ENCODE measurements around the gene RAD51AP2.

RAD51AP2 gene

DNA sequence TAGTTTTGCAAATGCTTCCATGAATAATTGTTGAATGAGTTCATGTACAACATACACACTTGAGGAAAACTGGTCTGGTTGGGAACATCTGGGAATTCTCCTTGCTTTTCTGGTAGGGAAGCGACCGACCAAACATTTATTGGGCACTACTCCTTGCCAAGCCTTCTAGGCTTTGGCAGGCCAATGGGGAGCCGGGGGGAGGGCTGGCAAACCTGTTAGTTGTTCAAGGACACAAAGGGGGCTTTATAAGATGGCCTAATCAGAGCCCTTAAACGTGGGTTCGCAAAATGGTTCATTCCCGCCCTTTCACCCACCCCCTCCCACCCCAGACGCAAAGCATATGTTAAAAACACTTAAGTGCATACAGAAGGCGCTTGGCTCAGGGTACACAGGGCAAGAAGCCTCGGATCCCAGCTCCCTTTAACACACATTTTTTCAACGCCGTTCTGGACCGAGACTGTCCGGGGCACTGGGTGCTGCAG lies 21.4 kb upstream of the RAD51AP2 start:
- TF ChIP-seq, protein P1, sequence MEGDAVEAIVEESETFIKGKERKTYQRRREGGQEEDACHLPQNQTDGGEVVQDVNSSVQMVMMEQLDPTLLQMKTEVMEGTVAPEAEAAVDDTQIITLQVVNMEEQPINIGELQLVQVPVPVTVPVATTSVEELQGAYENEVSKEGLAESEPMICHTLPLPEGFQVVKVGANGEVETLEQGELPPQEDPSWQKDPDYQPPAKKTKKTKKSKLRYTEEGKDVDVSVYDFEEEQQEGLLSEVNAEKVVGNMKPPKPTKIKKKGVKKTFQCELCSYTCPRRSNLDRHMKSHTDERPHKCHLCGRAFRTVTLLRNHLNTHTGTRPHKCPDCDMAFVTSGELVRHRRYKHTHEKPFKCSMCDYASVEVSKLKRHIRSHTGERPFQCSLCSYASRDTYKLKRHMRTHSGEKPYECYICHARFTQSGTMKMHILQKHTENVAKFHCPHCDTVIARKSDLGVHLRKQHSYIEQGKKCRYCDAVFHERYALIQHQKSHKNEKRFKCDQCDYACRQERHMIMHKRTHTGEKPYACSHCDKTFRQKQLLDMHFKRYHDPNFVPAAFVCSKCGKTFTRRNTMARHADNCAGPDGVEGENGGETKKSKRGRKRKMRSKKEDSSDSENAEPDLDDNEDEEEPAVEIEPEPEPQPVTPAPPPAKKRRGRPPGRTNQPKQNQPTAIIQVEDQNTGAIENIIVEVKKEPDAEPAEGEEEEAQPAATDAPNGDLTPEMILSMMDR (IDR thresholded peaks at IDR 0.05): no peak
- Mint-ChIP-seq H3K9me3 (no peaks in the 10 kb centered on the region), H3K36me3 (ENCODE audit: low read depth) (no peaks in the 10 kb centered on the region), H3K4me1 (peaks cover 47% of the 10 kb centered on the region), H3K27me3 (ENCODE audit: low read depth, poor library complexity) (peaks cover 65% of the 10 kb centered on the region), H3K4me3 (peak overlapping the region; percentile 88), H3K27ac (no peak overlapping the region)
- DNase-seq: peak; percentile 21

DNA sequence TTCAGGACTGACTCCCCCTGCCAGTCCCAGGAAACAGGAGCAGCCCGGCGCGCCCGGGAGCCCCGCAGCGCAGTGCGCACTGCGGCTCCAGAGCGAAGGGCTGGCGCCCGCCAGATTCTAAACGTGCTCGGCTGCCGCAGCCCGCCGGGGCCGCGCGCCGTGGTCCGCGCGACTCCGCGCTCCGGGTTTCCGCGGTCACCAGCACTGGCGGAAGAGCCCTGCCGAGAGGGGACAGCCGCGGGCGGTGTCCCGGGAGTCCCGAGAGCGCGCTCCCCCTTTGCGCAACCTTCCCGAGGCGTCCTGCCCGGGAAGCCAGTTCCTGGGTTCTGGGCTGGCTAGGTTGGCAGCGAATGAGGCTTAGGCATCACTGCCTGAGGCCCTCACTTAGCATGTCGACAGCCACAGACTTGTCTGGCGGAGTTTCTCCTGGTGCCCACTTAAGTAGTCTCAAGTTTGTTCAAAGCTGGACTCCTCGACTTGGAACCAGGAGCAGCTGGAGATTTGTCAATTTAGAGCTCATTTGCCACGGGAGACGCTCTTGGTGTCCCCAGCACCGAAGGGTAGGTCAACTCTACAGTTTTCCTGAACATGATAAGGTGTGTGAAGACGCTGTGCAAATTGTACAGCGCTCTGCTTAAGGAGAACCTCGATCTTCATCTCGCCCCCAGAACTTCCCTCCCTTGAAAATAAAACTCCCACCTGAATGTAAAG lies 20.8 kb upstream of the RAD51AP2 start:
- Mint-ChIP-seq H3K4me1 (peaks cover 43% of the 10 kb centered on the region), H3K9me3 (no peaks in the 10 kb centered on the region), H3K4me3 (peak overlapping the region; percentile 90), H3K27ac (no peak overlapping the region), H3K27me3 (ENCODE audit: low read depth, poor library complexity) (peaks cover 59% of the 10 kb centered on the region), H3K36me3 (ENCODE audit: low read depth) (no peaks in the 10 kb centered on the region)
- DNase-seq: peak; percentile 78
- TF ChIP-seq, protein P1 (IDR thresholded peaks at IDR 0.05): no peak

DNA sequence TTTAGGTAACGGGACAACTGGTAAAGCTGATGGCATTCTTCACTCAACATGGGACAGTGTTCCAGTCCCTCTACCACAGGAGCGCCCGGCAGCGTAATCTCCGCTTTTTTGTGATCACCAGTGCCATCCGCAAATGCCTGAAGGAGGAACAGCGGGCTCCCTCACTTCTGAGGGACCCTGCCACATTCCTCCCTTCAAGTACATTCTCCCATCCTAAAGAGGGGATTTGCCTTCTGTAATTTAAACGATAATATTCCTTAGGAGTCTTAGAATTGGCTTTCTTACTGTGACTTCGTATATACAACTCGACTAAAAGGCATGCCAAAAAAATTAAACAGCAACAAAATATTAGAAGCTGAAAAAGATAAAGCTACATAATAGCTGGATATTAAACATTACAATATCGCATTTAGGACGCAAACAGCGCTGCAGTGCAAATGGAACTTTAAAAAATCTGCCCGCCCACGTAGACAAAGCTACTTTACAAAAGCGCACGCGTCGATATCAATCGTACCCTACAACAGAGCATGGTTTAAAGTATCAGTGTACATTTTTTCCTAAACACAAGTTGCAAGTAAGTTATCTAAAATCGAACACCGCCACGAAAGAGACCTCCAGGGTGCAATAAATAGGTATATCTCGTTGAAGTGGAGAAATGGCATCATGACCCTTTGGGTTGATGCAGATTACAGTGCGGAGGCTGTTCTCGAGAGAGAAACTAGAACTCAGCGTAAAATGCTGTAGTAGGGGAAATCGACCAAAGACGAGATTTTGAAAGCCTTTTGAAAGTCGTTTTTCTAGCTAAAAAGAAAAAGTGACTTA lies 20.0 kb upstream of the RAD51AP2 start:
- Mint-ChIP-seq H3K9me3 (no peaks in the 10 kb centered on the region), H3K27me3 (ENCODE audit: low read depth, poor library complexity) (peaks cover 56% of the 10 kb centered on the region), H3K4me1 (peaks cover 38% of the 10 kb centered on the region), H3K36me3 (ENCODE audit: low read depth) (no peaks in the 10 kb centered on the region), H3K4me3 (peak overlapping the region; percentile 90), H3K27ac (no peak overlapping the region)
- TF ChIP-seq, protein P1 (IDR thresholded peaks at IDR 0.05): no peak
- peak; percentile 31 for DNase-seq

DNA sequence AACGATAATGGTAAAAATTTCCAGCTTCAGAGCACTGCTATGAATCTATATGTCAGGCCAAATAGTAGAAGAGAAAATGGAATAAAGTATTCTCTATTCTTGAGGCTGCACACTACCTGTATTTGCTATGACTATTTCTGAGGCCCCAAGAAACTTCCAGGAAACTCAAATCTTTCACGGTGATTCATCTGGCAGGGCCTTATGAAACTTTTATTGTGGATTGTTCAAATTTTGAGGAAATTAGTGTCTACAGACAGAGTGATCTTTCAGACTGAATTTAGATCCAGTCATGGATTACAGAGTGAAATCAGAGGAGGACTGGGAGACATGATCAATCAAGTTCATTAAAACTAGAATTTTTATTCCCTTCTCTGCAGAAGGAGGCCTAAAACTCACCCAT lies 18.2 kb upstream of the RAD51AP2 start:
- Mint-ChIP-seq H3K4me3 (no peak overlapping the region), H3K9me3 (no peaks in the 10 kb centered on the region), H3K27me3 (ENCODE audit: low read depth, poor library complexity) (peaks cover 43% of the 10 kb centered on the region), H3K27ac (no peak overlapping the region), H3K36me3 (ENCODE audit: low read depth) (no peaks in the 10 kb centered on the region), H3K4me1 (peaks cover 29% of the 10 kb centered on the region)
- DNase-seq: no peak
- TF ChIP-seq, protein P1 (IDR thresholded peaks at IDR 0.05): no peak

DNA sequence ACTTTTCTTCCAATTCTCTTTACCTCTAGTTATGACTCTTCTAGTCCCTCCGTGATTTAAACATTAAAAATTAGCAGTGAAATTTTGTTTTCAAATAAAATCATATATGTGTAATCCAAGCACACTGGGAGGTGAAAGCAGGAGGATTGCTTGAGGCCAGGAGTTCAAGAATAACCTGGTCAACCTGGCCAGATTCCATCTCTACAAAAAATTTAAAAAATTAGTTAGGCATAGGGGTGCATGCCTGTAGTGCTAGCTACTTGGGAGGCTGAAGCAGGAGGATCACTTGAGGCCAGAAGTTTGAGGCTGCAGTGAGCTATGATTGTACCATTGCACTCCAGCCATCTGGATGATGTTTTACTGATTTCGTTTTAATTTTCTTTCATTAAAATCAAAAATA lies 15.3 kb upstream of the RAD51AP2 start:
- peaks cover 28% of the 10 kb centered on the region for H3K27me3 Mint-ChIP-seq (ENCODE audit: low read depth, poor library complexity)
- no peaks in the 10 kb centered on the region for H3K36me3 Mint-ChIP-seq (ENCODE audit: low read depth)
- H3K4me1 Mint-ChIP-seq: peaks cover 11% of the 10 kb centered on the region
- H3K9me3 Mint-ChIP-seq: no peaks in the 10 kb centered on the region
- no peak for DNase-seq
- no peak overlapping the region for H3K4me3 Mint-ChIP-seq
- TF ChIP-seq, protein P1 (IDR thresholded peaks at IDR 0.05): no peak
- H3K27ac Mint-ChIP-seq: no peak overlapping the region

Measured in nephron progenitor cell (in vitro differentiated cells).